Muscle of back (tissue), 11 donors: Measurements from ENCODE around the gene TTC7B. TPM values are rescaled to one million over a fixed set of nuclear protein-coding genes. Genes with fewer than 3 reads are reported as not detected.

Source experiments
- DNase-seq, 3 donors: peaks; one replicate each; pipeline versions ENCODE4 v3.0.0 to v3.0.0-alpha.2; 2013
- polyA plus RNA-seq, 10 donors: library from polyadenylated mRNA; unstranded; fragments of 120-200 nt; gene quantifications; one replicate each; pipeline ENCODE4 v1.2.1, GENCODE V29; 2013; ENCODE audit not compliant: insufficient read length in 10 of 10

The TTC7B gene
- polyA plus RNA-seq, 10 donors: 29.4 to 44.0 (median 38.3) TPM

DNA sequence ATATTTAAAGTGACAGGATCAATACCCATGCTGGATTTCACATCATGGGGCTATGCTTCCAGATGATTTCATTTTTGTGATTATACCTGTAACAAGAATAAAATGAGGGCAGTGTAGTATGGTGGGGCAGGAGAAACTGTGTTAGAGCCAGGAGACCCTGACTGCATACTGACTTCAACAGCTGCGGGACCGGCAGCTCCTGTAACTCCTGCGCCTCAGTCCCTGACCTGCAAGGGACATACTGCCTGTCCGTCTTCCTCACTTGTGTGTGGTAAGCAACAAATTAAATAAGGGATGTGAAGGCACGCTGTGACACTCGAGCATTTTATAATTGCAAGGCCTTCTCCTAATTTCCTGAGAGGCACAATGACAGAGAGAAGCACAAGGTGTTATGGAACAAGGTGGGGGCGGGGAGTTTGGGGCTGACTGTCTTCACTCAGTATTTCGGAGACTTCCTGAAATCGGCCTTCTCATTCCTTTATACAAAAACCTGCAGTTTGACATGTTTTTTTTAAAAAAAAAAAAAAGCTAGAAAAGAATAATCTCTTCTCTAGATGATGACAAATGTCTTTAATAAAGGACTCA is 164.2 kb downstream of the TTC7B start:
- DNase-seq: no peak

- DNase-seq: no peak
Observed at GRCh38 chr14:90651271-90651804, 164.9 kb downstream of the TTC7B start.

DNA sequence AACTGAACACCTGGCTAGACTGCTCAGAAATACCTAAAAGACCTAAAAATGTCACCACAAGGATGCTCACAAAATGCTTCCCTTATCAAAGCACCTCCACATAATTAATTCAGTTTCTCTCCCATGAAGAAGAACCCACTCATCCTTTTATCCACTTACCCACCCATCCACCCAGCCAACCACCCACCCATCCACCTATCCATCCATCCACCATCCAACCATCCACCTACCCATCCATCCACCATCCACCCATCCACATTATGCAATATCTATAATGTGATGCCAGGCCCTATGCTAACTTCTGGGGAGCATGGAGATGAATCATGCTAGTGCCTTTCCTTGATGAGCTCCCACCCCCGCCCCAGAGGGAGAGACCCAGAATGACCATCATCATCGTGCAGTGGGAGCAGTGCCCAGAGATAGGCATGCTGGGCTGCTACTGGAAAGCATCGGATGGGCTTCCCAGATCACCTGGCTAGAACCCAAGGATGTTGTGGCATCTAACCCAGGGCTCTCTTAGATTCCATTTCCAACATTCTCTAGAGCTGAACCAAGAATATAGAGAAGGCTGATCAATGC is 166.6 kb downstream of the TTC7B start:
- DNase-seq: no peak

GRCh38 chr14:90649083-90649482 is 167.1 kb downstream of the TTC7B start:
- no peak for DNase-seq

- DNase-seq: no peak
Observed at GRCh38 chr14:90648421-90648820, 167.8 kb downstream of the TTC7B start.

DNA sequence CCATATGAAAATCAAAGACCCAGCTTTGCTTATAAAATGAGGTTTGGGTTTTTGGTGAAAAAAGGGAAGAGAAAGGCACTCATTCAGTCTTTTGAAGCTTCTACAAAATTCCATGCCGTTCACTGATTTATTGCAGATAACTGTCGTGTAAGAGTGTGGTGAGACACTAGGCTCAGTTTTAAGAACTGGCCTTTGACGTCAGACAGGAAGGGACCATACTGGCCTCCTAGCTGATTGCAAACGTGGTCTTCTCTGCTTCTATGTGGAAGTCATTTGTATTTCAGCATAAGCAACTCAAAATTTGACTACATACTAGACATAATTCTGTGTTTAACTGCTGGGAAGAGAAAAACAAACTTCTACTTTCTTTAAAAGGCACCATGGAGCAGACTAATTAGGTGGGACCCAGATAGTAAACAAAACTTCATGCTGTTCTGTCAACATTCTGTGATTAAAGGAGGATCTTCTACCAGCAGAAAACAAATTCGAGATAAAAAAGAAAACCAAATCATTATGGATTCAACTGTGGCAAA is 168.7 kb downstream of the TTC7B start:
- no peak for DNase-seq

GRCh38 chr14:90645842-90646443 is 170.3 kb downstream of the TTC7B start:
- peak; percentile 56 to 67 (median 59) for DNase-seq

DNA sequence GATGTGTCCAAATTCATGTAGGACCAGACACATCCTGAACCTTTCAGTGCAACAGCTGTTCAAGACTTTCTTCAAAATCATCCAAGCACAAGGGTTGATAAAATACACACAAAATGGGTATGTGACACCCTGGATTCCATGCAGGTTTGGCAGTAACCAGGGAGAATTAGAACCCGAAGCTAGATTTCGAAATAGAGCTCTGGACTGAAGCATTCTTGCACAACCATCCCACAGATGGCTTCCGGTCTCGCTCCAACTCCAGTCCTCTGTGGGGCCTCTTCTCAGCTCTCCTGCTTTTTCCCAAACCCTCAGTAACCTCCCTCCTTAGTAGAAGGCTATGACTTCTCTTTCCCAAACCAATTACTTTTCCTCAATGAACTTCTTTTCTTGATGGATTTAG is 171.3 kb downstream of the TTC7B start:
- peak in 2 of 3 donors; percentile 42 to 78 for DNase-seq

GRCh38 chr14:90643982-90644670 is 172.1 kb downstream of the TTC7B start:
- DNase-seq: no peak

DNA sequence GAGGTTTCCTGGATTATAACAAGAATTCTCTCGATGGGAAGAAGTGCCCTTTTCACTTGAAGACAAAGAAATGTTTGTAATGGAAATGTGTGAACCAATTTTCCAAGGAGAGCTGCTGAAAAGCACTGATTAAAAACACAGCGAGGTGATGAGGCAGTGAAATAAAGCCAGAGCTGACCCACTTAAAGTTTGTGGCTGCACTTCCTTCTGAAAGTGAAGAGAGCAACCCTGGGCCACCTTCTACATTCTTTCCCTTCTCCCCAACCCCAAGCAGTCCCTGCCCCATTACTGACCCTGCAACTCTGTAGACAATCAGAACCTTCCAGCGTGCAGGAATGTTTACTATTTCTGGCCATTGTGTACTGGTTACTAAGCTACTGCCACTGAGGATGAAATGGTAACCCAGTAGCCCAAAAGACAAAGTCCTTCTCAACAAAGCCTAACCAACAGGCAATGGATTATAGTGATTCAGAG is 173.9 kb downstream of the TTC7B start:
- peak in 1 of 3 donors; percentile 45 for DNase-seq

GRCh38 chr14:90641615-90642243 is 174.5 kb downstream of the TTC7B start:
- peak in 1 of 3 donors; percentile 45 for DNase-seq

DNA sequence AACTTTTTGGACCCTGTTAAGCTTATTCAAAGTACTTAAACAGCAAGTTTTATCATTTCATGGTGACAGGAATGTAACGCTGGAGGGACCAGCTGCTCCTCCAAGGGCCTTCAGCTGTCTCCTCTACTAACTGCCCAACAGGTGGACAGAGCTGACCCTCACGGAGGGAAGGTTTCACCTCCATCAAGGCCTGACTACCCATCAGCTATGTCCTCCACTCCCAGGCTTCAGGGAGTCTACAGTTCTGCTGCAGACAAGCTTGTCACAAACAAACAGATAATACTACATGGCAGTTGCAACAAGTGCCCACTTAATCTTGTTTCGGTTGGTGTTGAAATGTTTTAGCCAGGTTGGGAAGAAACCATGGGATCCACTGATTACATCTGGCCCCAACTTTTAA is 175.1 kb downstream of the TTC7B start:
- DNase-seq: no peak

DNA sequence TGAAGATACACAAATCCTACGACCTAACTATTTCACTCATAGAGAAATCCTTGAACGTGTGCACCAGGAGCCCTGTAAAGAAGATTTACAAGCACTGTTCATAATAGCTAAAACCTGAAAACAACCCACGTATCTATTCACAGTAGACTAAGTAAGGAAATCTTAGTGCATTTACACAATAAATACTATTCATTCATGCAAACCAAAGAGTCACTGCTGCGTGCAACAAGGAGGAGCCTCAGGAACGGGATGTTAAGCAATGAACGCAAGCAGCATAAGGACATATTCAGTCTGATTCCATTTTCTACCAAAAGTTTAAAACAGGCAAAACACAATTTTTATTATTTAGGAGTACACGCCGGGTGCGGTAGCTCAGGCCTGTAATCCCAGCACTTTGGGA is 176.6 kb downstream of the TTC7B start:
- DNase-seq: no peak

GRCh38 chr14:90632871-90633270 is 183.4 kb downstream of the TTC7B start:
- DNase-seq: no peak

DNA sequence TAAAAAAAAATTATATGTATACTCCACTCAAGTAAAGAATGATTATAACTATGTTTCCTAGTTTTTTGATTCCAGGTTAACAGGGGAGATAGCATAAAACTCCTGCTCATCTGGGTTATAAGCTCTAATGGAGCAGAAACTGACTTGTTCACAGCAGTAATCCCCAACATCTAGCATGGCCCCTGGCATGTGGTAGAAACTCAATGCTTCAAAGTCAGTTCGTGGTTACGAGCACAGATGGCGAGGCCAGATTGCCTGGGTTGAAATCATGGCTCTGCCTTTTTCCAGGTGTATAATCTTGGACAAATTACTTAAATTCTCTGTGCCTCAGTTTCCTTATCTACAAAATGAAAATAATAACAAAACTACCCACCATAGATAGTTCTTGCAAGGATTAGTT is 183.8 kb downstream of the TTC7B start:
- DNase-seq: no peak

GRCh38 chr14:90630171-90630806 is 185.9 kb downstream of the TTC7B start:
- DNase-seq: peak in 1 of 3 donors; percentile 45

- no peak for DNase-seq
Observed at GRCh38 chr14:90629471-90629870, 186.8 kb downstream of the TTC7B start.

- no peak for DNase-seq
Observed at GRCh38 chr14:90628825-90629224, 187.4 kb downstream of the TTC7B start.

- no peak for DNase-seq
Observed at GRCh38 chr14:90627478-90627877, 188.8 kb downstream of the TTC7B start.

DNA sequence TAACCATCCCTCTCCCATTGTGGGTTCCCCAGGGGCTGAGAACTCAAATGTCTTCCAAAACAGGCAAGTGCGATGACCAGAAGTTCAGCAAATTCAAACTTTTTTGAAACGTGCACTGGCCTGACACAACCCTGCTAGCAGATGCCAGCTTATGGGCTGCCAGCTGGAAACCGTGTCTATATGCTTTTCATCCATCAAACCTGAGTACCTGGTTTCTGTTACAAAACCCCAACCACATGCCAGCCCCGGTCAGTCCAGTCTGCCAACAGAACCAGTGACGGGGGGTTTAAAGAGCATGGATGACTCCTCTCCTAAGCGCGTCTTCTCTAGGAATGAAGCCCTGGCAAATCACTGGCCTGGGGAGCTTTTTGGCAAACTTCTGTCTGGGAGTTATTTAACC is 189.7 kb downstream of the TTC7B start:
- no peak for DNase-seq

- DNase-seq: peak in 1 of 3 donors; percentile 63
Observed at GRCh38 chr14:90625445-90625844, 190.8 kb downstream of the TTC7B start.
